K562 (cell line): ENCODE data around the gene NFKBIB. TPM values are rescaled to one million over a fixed set of nuclear protein-coding genes. Genes with fewer than 3 reads are reported as not detected.

Experiments used
- E2F4 ChIP-seq: sonication (generic); formaldehyde crosslinking; IDR thresholded peaks from 2 replicates; pipeline ENCODE4 v1.8.0; 2022; ENCODE audit warnings: mild to moderate bottlenecking, low read depth, missing genetic modification reagents
- GATAD2A ChIP-seq: fragments of 450-650 bp; IDR thresholded peaks from 2 replicates; pipeline ENCODE4 v1.6.1; 2017
- L3MBTL2 ChIP-seq: fragments of 450-650 bp; IDR thresholded peaks from 2 replicates; pipeline ENCODE4 v1.6.1; 2016; ENCODE audit warnings: mild to moderate bottlenecking, moderate library complexity
- LCOR ChIP-seq: sonication (generic); formaldehyde crosslinking; IDR thresholded peaks from 2 replicates; pipeline ENCODE4 v1.8.0; 2022; ENCODE audit warnings: mild to moderate bottlenecking, missing genetic modification reagents
- PML ChIP-seq: IDR thresholded peaks from 2 replicates; pipeline ENCODE4 v1.6.1; 2012; ENCODE audit warnings: low read length, inconsistent platforms
- RFX5 ChIP-seq: IDR thresholded peaks from 2 replicates; pipeline ENCODE4 v1.6.1; 2011; ENCODE audit warnings: low read depth, mild to moderate bottlenecking, improper control_type of control experiment, low read length
- SLC30A9 ChIP-seq: fragments of 250-450 bp; sonication (Bioruptor Pico); IDR thresholded peaks from 2 replicates; pipeline ENCODE4 v1.8.0; 2022; ENCODE audit warnings: mild to moderate bottlenecking, moderate library complexity
- TCF7L2 ChIP-seq: fragments of 150-350 bp; IDR thresholded peaks from 2 replicates; pipeline ENCODE4 v1.6.1; 2016; ENCODE audit warnings: low read depth, mild to moderate bottlenecking, low read length, moderate library complexity
- ZBTB9 ChIP-seq: fragments of 450-650 bp; formaldehyde crosslinking; IDR thresholded peaks from 2 replicates; pipeline ENCODE4 v1.4.0; 2020; ENCODE audit warnings: mild to moderate bottlenecking, moderate library complexity
- ZNF407 ChIP-seq: fragments of 450-650 bp; IDR thresholded peaks from 2 replicates; pipeline ENCODE4 v1.6.1; 2016; ENCODE audit warnings: low read depth
- ZNF507 ChIP-seq: conservative IDR thresholded peaks from 2 replicates; pipeline ENCODE4 v1.6.1; 2017; ENCODE audit warnings: missing genetic modification characterization, missing compliant biosample characterization
- polyA plus RNA-seq, 8 experiments: library from polyadenylated mRNA; depleted of rRNA in 4 of 8; stranded (reverse) in 5 of 8; unstranded in 3 of 8; fragments of >200 nt; fragmentation: Nextera tagmentation in 2 of 8; fragmentation: Illumina TruSeq in 1 of 8; extraction: Ambion mirVana in 2 of 8; extraction: Trizol in 1 of 8; gene quantifications; 2 replicates each; pipeline versions ENCODE4 v1.2.1 to v1.2.3, GENCODE V29; 2011 to 2014; ENCODE audit warnings: inconsistent platforms in 1 of 8, missing spikeins in 1 of 8
- total RNA-seq, 7 experiments: library from RNA; depleted of rRNA in 6 of 7; stranded (reverse); fragments of >200 nt in 6 of 7; fragmentation: Illumina TruSeq in 2 of 7; extraction: Trizol in 2 of 7; gene quantifications; 2 replicates each; pipeline versions ENCODE4 v1.2.1 to v1.2.3, GENCODE V29; 2011 to 2021; ENCODE audit warnings: low replicate concordance in 1 of 7

NFKBIB gene
- total and polyA plus RNA-seq, 9 of the 15 experiments (the other 6 are each of a cell fraction or from before 2014, with no cell fraction given) = 1.5 to 44.9 (median 10.4) TPM

DNA sequence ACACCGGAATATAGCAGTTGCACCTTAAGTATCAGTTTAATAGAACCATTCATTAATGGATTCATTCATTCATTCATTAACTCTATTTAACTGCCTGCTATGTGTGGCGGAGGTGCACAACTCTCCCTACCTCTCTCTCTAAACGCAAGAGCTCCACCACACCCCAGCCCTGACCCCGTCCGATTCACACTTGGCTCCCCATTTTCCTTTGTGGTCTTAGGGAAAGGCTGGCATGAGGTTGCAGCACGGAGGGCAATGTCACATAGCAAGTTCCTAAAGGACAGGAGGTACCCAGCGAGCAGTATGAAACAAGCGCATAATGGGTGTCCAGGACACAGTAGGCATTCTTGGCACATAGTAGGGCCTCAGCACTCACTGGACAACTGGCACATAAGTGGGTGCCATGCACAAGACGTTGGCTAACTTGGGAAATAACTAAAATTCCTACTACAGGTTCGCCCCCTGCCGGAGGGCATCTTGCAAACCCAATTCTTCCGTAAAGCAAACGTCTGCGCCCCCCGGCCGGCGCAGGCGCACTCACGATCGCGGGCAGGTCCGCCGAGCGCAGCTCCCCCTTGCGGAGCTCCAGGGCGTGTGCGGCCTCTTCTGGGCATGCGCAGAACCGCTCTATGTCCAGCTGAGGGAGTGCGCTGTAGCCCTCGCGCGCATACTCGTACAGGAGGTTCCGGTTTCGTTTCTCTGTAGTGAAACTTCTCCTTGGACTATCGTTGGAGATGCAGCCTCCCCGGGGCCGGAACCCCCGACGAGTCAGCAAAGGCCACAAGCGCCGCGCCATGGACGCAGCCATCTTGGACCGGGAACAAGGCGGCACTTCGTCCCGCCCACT lies 30.4 kb downstream of the NFKBIB start, which contains the start of gene SARS2 (continued):
- TF ChIP-seq ZNF407 (no peak), RFX5 (no peak), PML (no peak; the same call in 1 of the 2 replicates), LCOR (CRISPR knock-in tag) (peak; percentile 38; the same call in 1 of the 2 replicates), TCF7L2 (peak; percentile 81), E2F4 (CRISPR knock-in tag) (no peak), ZBTB9 (CRISPR knock-in tag) (no peak; the same call in 1 of the 2 replicates), GATAD2A (peak; percentile 77; the same call in 1 of the 2 replicates), L3MBTL2 (no peak), SLC30A9 (no peak), ZNF507 (tag) (no peak)
